ENCODE data around the gene XPO6. TPM values are rescaled to one million over a fixed set of nuclear protein-coding genes. Genes with fewer than 3 reads are reported as not detected.

XPO6 gene
- total RNA-seq, 1 experiment from 2014 or later: 106 TPM

- H3K9ac ChIP-seq (ENCODE audit: low read length): no peak overlapping the region
- ATAC-seq: no peak
- CTCF ChIA-PET: no interaction called here
- TF ChIP-seq EZH2phosphoT487 (IDR thresholded peaks at IDR 0.05; ENCODE audit: borderline replicate concordance, low read length): no peak
- no peak for TF ChIP-seq EZH2 (IDR thresholded peaks at IDR 0.05; ENCODE audit: low read length, unreplicated experiment)
- no peak for TF ChIP-seq CTCF (conservative IDR thresholded peaks at IDR 0.05; ENCODE audit: low read depth, low read length)
- H3K27me3 ChIP-seq (ENCODE audit: low read length): no peaks in the 10 kb centered on the region
- no peaks in the 10 kb centered on the region for H3K9me2 ChIP-seq (replicated peaks; ENCODE audit: low read length)
- H3K4me3 ChIP-seq (ENCODE audit: low read length): no peak overlapping the region
- peaks cover 17% of the 10 kb centered on the region for H3K4me1 ChIP-seq (ENCODE audit: insufficient read depth, low read length)
- no peak overlapping the region for H3K4me2 ChIP-seq (ENCODE audit: low read length)
- no peak overlapping the region for H2AFZ ChIP-seq (ENCODE audit: low read length)
- H3K79me2 ChIP-seq (ENCODE audit: low read length): peaks cover 99% of the 10 kb centered on the region
- H4K20me1 ChIP-seq (ENCODE audit: low read length): peaks cover 42% of the 10 kb centered on the region
- H3K9me3 ChIP-seq (ENCODE audit: low read length): no peaks in the 10 kb centered on the region
- DNase-seq: no peak
- POLR2A ChIA-PET (ENCODE audit: unreplicated experiment): no interaction called here
- H3K36me3 ChIP-seq (ENCODE audit: low read depth, low read length): peaks cover 17% of the 10 kb centered on the region
- H3K27ac ChIP-seq (ENCODE audit: low read length): no peak overlapping the region
- no peaks in the 10 kb centered on the region for H3F3A ChIP-seq (ENCODE audit: low read length, unreplicated experiment)
- BruUV-seq (replicated peaks): no TSS peak
- intact Hi-C loops (cut with micrococcal nuclease): no loop called here
Observed at GRCh38 chr16:28184625-28185024, 27.1 kb downstream of the XPO6 start.

GRCh38 chr16:28183930-28184329, 27.8 kb downstream of the XPO6 start:
- no TSS peak for BruUV-seq (replicated peaks)
- H3K4me2 ChIP-seq (ENCODE audit: low read length): no peak overlapping the region
- peaks cover 99% of the 10 kb centered on the region for H3K79me2 ChIP-seq (ENCODE audit: low read length)
- H3K4me3 ChIP-seq (ENCODE audit: low read length): no peak overlapping the region
- no peaks in the 10 kb centered on the region for H3K27me3 ChIP-seq (ENCODE audit: low read length)
- CTCF ChIA-PET: no interaction called here
- ATAC-seq (no peak), DNase-seq (no peak)
- no peaks in the 10 kb centered on the region for H3K9me2 ChIP-seq (replicated peaks; ENCODE audit: low read length)
- H3K36me3 ChIP-seq (ENCODE audit: low read depth, low read length): peaks cover 17% of the 10 kb centered on the region
- peaks cover 12% of the 10 kb centered on the region for H3K4me1 ChIP-seq (ENCODE audit: insufficient read depth, low read length)
- H3F3A ChIP-seq (ENCODE audit: low read length, unreplicated experiment): no peaks in the 10 kb centered on the region
- POLR2A ChIA-PET (ENCODE audit: unreplicated experiment): interaction anchor here (0.6 kb wide), 1 partner anchor 15 kb away, joined by 20 read pairs; no protein-coding TSS in a partner anchor
- no peaks in the 10 kb centered on the region for H3K9me3 ChIP-seq (ENCODE audit: low read length)
- TF ChIP-seq CTCF (conservative IDR thresholded peaks at IDR 0.05; ENCODE audit: low read depth, low read length): no peak
- TF ChIP-seq EZH2phosphoT487 (IDR thresholded peaks at IDR 0.05; ENCODE audit: borderline replicate concordance, low read length): no peak
- no peak for TF ChIP-seq EZH2 (IDR thresholded peaks at IDR 0.05; ENCODE audit: low read length, unreplicated experiment)
- H3K9ac ChIP-seq (ENCODE audit: low read length): no peak overlapping the region
- peaks cover 39% of the 10 kb centered on the region for H4K20me1 ChIP-seq (ENCODE audit: low read length)
- H3K27ac ChIP-seq (ENCODE audit: low read length): no peak overlapping the region
- intact Hi-C loops (cut with micrococcal nuclease): no loop called here
- H2AFZ ChIP-seq (ENCODE audit: low read length): no peak overlapping the region

DNA sequence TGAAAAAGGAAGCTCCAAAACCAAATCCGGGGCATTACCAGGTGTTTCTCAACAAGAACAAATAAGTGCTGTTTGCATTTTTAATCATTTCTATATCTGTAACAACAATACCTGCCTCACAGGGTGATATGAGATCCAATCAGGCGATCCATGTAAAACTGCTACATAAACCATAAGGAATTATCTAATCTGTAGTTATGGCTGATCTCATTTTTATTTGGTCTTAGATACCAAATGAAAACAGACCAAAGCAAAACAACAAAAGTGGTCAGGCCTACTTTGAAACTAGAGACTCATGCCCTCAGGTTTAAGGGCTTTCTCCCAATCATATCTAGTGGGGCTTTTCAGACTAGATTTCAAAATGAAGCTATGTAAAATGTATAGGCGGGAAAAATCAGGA, 28.3 kb downstream of the XPO6 start:
- DNase-seq (no peak), ATAC-seq (no peak)
- TF ChIP-seq CTCF (conservative IDR thresholded peaks at IDR 0.05; ENCODE audit: low read depth, low read length) (no peak), EZH2phosphoT487 (IDR thresholded peaks at IDR 0.05; ENCODE audit: borderline replicate concordance, low read length) (no peak), EZH2 (IDR thresholded peaks at IDR 0.05; ENCODE audit: low read length, unreplicated experiment) (no peak)
- intact Hi-C loops (cut with micrococcal nuclease): no loop called here
- no peaks in the 10 kb centered on the region for H3F3A ChIP-seq (ENCODE audit: low read length, unreplicated experiment)
- H3K4me3 ChIP-seq (ENCODE audit: low read length): no peak overlapping the region
- peaks cover 14% of the 10 kb centered on the region for H3K36me3 ChIP-seq (ENCODE audit: low read depth, low read length)
- no peaks in the 10 kb centered on the region for H3K9me3 ChIP-seq (ENCODE audit: low read length)
- H4K20me1 ChIP-seq (ENCODE audit: low read length): peaks cover 35% of the 10 kb centered on the region
- H3K9me2 ChIP-seq (replicated peaks; ENCODE audit: low read length): no peaks in the 10 kb centered on the region
- H3K79me2 ChIP-seq (ENCODE audit: low read length): peaks cover 99% of the 10 kb centered on the region
- H3K9ac ChIP-seq (ENCODE audit: low read length): no peak overlapping the region
- BruUV-seq (replicated peaks): no TSS peak
- POLR2A ChIA-PET (ENCODE audit: unreplicated experiment): interaction anchor here (0.6 kb wide), 1 partner anchor 14 kb away, joined by 20 read pairs; no protein-coding TSS in a partner anchor
- no peak overlapping the region for H2AFZ ChIP-seq (ENCODE audit: low read length)
- CTCF ChIA-PET: no interaction called here
- no peak overlapping the region for H3K4me2 ChIP-seq (ENCODE audit: low read length)
- no peak overlapping the region for H3K27ac ChIP-seq (ENCODE audit: low read length)
- H3K27me3 ChIP-seq (ENCODE audit: low read length): no peaks in the 10 kb centered on the region
- H3K4me1 ChIP-seq (ENCODE audit: insufficient read depth, low read length): peaks cover 12% of the 10 kb centered on the region

All from PC-3 (cell line).